CMK (cell line): ENCODE results near the gene MAP2K1.
A peak's percentile ranks its signal among the peaks of the same experiment; 100 is the strongest.

Experiments
- DNase-seq: peaks from one replicate; pipeline ENCODE4 v3.0.0-alpha.2; 2010; ENCODE audit warnings: low read depth

The MAP2K1 gene

DNA sequence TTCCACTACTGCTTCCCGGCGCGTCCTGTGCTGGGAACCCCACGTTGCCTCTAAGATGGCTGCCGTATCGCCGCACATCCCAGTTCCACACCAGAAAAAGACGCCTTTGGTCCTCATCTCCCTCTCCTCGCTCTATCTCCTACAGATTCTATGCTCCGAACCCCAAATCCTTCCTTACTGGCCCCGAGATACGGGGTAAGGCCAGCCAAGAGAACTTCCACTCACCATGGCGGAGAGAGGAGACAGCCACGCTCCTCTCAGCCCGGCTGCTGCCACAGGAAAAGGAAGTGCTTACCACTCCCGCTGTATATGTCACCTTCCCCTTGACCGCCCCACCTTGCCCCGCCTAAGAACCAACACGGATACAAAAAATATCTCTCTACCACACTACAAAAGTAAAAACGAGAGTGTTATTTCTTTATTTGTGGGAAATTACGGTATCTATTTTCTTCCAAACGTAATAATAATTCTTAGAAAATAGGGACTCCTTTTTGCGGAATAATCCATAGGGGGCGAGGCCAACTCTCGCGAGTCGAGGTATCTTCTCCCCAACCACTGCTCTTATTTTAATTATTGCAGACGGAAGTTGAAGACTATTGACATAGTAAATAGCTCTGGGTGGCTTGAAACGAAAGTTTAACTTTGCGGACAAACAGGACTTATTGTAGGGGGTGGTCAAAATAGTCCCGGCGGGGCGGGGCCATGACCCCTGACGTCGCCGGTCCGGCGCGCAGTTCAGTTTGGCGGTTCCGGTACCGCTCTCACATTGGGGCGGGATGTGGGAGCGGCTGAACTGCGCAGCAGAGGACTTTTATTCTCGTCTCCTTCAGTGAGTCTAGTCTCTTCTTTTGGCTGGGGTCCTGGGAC lies 118.1 kb downstream of the MAP2K1 start, which contains the start of the genes RPL4 and ZWILCH:
Gene RPL4, minus strand, starts transcription at position 293 of the 867 bp plus-strand sequence. Its CDS starts 65 bp downstream, at position 228.
Gene ZWILCH, plus strand, starts transcription at position 764 of the 867 bp plus-strand sequence. Its CDS starts 13 bp downstream, at position 777.
- peak; percentile 63 for DNase-seq

DNA sequence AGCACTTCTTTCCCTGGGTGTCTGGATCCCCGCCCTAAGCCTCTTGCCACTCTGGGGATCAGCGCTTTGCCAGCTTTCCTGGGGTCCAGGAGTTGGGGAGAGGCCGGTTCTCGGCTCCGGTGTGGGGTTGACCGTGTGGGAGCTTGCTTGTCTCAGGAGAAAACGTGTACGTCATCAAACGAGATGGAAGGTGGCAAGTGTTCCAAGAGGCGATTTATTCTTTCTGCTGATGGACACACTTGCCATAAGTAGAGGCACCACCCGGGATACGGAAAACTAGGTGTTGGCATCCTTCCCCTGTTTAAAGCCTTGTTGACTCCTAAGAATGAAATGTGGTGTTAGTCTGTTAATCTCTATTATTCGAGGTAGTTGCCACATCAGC lies 118.7 kb downstream of the MAP2K1 start:
- no peak for DNase-seq

- DNase-seq: no peak
Measured at GRCh38 chr15:66505818-66506217, 119.1 kb downstream of the MAP2K1 start.

DNA sequence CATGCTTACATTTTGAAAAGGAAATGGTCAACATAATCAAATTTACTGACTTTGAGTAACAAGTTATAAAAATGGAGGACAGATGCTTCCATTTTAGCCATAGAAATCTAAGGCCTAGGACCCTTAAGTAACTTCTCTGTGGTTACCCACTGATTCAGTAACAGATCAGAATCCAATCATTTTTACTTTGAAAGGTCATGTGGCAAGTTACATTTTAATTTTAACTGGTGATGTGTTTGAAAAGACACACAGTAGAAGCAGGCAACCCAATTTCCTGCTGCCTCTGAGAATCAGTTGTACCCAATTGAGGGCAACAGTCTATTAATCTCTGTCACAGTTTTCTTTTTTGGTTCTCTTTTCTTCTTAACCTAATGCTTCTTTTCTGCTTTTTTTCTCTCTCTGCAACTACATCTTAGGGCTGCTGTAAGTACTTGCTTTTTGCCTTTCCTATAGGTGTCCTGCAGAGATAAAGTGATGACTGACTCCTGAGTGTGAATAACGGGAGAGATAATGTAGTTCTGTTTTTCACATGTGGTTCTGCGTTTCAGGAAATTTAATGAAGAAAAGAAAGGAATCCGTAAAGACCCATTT lies 121.7 kb downstream of the MAP2K1 start:
- no peak for DNase-seq

DNA sequence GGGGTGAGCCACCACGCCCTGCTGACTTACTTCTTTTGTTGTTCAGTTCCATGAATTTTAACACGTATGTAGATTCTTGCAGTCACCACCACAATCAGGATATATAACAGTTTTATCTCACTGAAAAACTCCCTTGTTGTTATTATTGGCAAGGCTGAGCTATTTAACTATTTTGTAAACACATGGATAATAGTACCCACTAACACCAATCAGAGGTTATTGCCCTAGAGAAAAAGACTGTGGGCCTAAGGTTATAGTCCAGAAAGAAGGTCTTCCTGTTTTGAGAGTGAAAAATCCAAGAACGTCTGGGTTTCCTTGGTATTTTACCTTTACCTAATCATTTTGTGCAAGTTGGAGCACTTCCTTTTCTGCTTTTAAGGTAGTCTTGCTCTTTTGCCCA lies 127.9 kb downstream of the MAP2K1 start:
- no peak for DNase-seq

DNA sequence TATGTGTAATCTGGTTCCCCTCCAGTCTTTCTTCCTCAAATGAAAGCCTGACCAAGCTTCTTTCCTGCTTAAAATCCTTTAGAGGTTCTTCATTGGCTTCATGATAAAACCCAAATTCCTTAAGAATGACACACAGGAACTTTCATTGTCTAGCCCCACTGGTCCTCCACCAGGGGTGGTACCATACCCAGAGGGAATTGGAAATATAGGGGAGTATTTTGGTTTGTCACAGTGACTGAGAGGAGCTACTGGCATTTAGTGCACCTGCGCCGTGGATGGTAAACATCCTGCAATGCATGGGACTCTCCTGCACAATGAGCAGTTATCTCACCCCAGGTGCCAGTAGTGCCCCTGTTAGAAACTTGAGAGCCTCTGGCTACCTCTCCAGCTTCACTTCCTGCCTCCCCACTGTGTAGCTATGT lies 129.2 kb downstream of the MAP2K1 start:
- no peak for DNase-seq

- DNase-seq: no peak
Measured at GRCh38 chr15:66523926-66524325, 137.2 kb downstream of the MAP2K1 start.

GRCh38 chr15:66524838-66525237 lies 138.1 kb downstream of the MAP2K1 start:
- DNase-seq: no peak

GRCh38 chr15:66535056-66535455 lies 148.3 kb downstream of the MAP2K1 start:
- DNase-seq: no peak
